Retina (tissue), 1 donor: ENCODE results near the gene BTBD8.

Experiments
- DNase-seq: peaks from one replicate; pipeline ENCODE4 v3.0.0-alpha.2; 2016

Gene BTBD8

GRCh38 chr1:92201973-92202372 lies 121.8 kb downstream of the BTBD8 start:
- DNase-seq: no peak

DNA sequence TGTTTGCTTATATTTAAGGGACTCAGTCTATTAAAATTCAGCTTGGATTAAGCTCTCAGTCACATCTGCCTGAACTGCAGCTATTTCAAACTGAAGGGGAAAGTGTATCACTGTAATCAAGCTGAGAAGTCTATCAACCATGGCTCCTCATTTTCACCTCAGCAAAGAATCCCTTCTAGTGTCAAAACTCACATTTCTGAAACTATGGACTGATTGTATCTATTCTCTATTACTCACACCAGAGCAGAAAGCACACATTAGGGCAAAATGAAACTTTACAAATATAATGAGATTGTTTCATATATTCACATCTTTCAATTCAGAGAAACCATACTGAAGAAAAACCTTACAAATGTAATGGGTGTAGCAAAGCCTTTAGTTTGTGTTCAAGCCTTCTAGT lies 123.0 kb downstream of the BTBD8 start:
- no peak for DNase-seq

- DNase-seq: no peak
These were observed 130.6 kb downstream of the BTBD8 start for GRCh38 chr1:92210701-92211100.

GRCh38 chr1:92211166-92211565 lies 131.0 kb downstream of the BTBD8 start:
- no peak for DNase-seq

DNA sequence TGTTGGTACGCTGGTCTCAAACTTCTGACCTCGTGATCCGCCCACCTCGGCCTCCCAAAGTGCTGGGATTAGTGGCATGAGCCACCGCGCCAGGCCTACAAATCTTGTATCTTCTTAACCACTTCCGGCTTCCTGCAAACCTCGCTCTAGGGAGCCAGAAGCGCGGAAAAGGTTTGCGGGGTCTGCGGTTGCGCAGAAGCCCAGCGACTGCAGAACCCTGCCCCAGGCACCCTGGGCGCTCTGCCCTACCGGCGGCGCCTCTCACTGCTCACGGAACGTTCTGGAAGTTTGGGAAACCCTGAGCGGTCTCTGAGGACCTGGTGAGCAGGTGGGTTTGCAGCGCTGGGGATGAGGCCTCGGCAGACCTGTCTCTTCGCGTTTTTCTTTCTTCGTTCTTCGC lies 137.6 kb downstream of the BTBD8 start, which contains the start of gene C1orf146:
C1orf146 (plus strand) TSS at position 195 of the 400 bp plus-strand sequence. CDS start 13,506 bp downstream, outside the sequence.
- no peak for DNase-seq

DNA sequence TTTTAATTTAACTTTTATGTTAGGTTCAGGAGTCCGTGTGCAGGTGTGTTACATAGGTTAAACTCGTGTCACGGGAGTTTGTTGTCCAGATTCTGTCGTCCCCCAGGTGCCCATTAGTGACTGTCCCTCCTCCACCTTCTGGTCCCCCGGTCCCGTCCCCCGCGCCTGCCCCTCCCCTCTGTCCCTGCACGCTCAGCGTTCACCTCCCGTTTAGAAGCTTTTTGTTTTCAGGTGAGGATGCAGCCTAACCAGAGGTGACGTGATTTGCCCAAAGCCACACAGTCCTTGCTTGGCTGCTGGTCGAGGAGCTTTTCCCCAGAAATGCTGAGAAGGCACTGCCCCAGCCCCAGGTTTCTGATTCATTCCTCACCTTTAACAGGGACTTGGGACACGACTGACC lies 138.4 kb downstream of the BTBD8 start:
- no peak for DNase-seq

DNA sequence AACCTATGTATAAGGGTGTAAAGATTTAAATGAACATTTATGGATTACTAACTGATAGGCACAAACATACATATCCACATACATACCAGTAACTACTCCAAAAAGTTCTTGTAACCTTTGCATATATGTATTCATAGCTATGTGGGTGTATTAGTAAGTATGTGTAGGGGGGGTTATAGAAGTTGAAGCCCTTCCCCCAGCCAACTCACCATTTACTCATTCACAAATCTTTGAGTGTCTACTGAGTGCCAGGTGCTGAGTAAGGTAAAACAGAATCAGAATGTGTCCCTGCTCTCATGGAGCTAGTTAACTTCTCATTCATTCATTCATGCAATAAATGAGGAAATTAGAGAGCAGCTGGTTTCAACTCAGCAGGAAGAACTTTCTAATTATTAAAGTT lies 138.9 kb downstream of the BTBD8 start:
- DNase-seq: no peak

DNA sequence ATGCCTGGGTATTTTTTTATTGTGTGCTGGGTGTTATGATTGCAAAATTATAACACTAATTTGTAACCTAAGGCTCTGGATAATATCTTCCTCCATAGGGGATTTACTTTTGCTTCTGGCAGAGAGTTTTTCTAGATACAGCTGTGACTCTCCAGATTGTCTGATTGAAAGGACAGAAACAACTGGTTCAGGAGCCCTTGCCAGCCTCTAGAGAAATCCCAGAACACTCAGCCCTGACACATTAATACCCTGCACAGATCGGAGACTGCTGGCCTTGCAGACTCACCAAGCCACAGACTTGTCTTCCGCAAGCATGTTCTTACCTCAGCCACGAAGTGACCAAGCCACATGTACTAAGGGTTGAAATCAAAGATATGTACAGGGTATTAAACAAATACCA lies 148.3 kb downstream of the BTBD8 start:
- DNase-seq: no peak

DNA sequence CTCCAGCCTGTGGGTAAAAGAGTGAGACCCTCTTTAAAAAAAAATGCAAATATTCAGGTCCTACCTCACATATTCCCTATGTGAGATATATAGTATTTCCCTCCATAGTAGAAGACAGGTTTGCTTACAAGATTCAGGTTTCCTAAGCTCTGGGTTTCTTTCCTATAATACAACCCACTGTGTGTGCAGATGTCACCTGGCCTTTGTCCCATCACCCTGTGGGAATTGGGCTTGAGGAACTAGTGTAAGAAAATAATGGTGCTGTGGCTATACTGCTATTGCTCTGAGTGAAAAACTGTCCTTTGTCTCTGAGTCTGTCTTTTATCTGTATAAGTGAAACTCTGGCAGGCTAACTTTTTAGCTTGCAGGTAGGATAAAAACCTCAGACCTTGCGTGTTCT lies 150.6 kb downstream of the BTBD8 start:
- no peak for DNase-seq
